ENCODE data around the gene PSRC1. TPM values are rescaled to one million over a fixed set of nuclear protein-coding genes. Genes with fewer than 3 reads are reported as not detected.

Gene PSRC1
- total RNA-seq, 1 donor from 2014 or later, result 4.2 TPM

GRCh38 chr1:109277434-109278204 is 5.3 kb downstream of the PSRC1 start:
- DNase-seq, result peak; percentile 91
- peak; percentile 90 for TF ChIP-seq CTCF (IDR thresholded peaks at IDR 0.05)
- Histone ChIP-seq H3K4me3 (no peak overlapping the region), H3K27ac (peak overlapping the region; percentile 73), H3K36me3 (no peaks in the 10 kb centered on the region), H3K27me3 (ENCODE audit: low read depth) (no peaks in the 10 kb centered on the region), H3K9me3 (no peaks in the 10 kb centered on the region), H3K4me1 (peaks cover 45% of the 10 kb centered on the region)
- intact Hi-C loops (cut with DNase I), result loop anchor here (10.0 kb wide), 1 partner anchor 127 kb away; no protein-coding TSS in a partner anchor
- ATAC-seq, result peak; percentile 79 to 87

DNA sequence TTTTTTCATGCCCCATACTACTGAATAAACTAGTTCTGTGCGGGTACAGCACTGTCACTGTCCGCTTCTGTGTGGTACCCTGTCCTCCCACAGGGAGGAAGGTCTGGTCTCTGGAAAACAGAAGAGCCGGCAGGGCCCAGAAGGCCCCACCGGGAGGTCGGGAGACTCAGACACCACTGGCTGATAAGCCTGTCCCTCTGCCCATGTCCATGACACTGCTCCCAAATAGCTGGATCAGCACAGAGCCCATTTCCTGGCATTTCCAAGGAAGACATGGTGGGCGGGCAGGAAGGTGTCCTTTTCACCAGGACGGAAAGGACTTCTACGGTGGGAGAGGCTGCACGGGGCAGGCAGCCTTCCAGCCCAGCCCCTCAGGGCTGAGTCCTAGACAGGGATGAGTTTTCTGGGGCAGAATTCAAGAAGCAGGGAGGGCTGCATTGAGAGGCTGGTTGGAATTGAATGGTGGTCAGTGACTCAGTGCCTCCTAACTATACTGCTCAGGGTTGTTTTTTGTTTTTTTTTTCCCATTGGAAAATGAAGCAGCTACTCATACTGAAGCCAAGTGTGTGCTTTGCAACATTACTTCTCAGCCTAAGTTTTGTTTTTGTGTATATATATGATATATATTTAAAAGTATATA is 7.1 kb downstream of the PSRC1 start:
- H3K27ac ChIP-seq, result peak overlapping the region; percentile 73
- peaks cover 31% of the 10 kb centered on the region for H3K4me1 ChIP-seq
- no peaks in the 10 kb centered on the region for H3K9me3 ChIP-seq
- H3K36me3 ChIP-seq, result no peaks in the 10 kb centered on the region
- ATAC-seq, result no peak
- no peak for TF ChIP-seq CTCF (IDR thresholded peaks at IDR 0.05)
- intact Hi-C loops (cut with DNase I), result loop anchor here (10.0 kb wide), 1 partner anchor 129 kb away; no protein-coding TSS in a partner anchor
- H3K4me3 ChIP-seq, result peak overlapping the region; percentile 45
- peak; percentile 28 for DNase-seq
- H3K27me3 ChIP-seq (ENCODE audit: low read depth), result no peaks in the 10 kb centered on the region

- Histone ChIP-seq H3K36me3 (no peaks in the 10 kb centered on the region), H3K9me3 (no peaks in the 10 kb centered on the region), H3K4me3 (peak overlapping the region; percentile 45), H3K27ac (peak overlapping the region; percentile 73), H3K27me3 (ENCODE audit: low read depth) (no peaks in the 10 kb centered on the region), H3K4me1 (peaks cover 31% of the 10 kb centered on the region)
- intact Hi-C loops (cut with DNase I), result loop anchor here (10.0 kb wide), 1 partner anchor 130 kb away; no protein-coding TSS in a partner anchor
- ATAC-seq (peak; percentile 78 to 82), DNase-seq (peak; percentile 84)
- no peak for TF ChIP-seq CTCF (IDR thresholded peaks at IDR 0.05)
Measured at GRCh38 chr1:109274533-109275476, 8.1 kb downstream of the PSRC1 start.

DNA sequence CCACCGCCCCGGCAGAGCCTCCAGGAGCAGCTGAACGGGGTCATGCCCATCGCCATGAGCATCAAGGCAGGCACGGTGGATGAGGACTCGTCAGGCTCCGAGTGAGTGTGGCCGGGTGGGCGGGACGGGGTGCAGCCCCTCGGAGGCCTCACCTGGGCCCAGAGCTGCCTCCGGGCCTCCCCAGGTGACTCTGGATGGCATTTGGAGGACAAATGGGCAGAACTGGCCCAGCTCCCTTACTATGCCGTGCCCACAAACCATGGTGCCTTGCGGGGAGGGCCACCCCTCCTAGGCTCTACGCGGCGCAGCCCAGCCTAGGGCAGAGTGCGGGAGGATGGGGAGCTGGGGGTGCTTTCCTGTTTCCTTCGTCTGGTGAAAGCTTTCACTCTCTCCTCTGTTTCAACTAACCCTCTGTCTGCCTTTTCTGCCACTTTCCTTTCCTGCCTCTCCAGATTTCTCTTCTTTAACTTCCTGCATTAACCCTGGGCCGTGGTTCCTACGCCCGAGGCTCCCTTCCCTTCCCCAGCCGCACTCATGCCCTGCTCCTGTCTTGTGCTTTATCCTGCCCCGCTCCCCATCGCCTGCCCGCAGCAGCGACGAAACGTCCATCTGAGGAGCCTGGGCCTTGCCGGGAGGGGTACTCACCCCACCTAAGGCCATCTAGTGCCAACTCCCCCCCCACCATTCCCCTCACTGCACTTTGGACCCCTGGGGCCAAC is 9.2 kb downstream of the PSRC1 start:
- H3K27ac ChIP-seq, result peak overlapping the region; percentile 73

More for the DNA sequence above, 9.2 kb downstream of the PSRC1 start:
- ATAC-seq, result peak; percentile 54 to 60
- Histone ChIP-seq H3K9me3 (no peaks in the 10 kb centered on the region), H3K4me1 (peaks cover 31% of the 10 kb centered on the region), H3K4me3 (peak overlapping the region; percentile 45), H3K27me3 (ENCODE audit: low read depth) (no peaks in the 10 kb centered on the region), H3K36me3 (no peaks in the 10 kb centered on the region)
- TF ChIP-seq CTCF (IDR thresholded peaks at IDR 0.05), result no peak
- intact Hi-C loops (cut with DNase I), result loop anchor here (10.0 kb wide), 1 partner anchor 131 kb away; no protein-coding TSS in a partner anchor
- peak; percentile 52 for DNase-seq

All from lower lobe of right lung (tissue), 2 donors.